IPS DF 4.7 (cell line): ENCODE measurements around the gene STAG1.
"Not testable (repeated sequence)": the region's sequence is repeated elsewhere in the genome, so short reads cannot be mapped to it uniquely, and the experiment has no call there.

Experiments used
- DNase-seq: peaks from one replicate; pipeline ENCODE4 v3.0.0-alpha.2; 2013; ENCODE audit warnings: low spot score; ENCODE audit errors: extremely low read depth

STAG1 gene

GRCh38 chr3:136514533-136514932, 237.6 kb downstream of the STAG1 start:
- DNase-seq, result not testable (repeated sequence)

DNA sequence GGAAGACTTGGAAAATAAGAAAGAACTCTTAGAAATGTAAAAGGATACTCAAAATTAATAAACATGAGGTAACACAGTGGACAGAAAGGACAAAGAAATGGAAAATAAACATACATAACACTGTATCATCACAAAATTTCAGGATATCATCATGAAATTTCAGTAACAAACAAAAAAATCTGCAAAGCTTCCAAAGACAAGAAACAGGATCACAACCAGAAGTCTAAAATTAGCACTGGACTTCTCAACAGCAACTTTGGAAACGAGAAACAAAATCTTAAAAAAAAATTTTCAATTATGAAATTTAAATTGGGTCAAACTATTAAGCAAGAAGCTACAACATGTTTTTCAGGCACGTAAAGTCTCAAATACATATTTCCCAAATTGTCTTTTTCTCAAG, 238.8 kb downstream of the STAG1 start:
- no peak for DNase-seq

DNA sequence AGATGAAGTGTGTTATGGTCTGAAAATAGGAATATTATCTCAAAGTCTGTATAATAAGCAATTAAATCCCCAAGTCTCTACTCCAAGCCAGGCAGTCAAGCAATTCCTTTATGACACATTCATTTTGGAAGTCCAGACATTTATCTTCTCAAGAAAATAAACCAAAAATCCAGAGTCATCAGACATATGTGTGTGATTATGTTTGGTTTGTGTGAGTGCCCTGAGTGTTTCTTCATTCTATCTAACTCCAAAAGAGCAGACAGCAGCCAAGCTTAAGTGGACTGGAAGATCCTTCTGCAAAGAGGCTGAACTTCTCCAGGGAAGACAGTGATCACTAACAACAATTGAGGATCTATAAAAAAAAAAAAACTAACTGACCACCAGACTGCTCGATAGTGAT, 239.8 kb downstream of the STAG1 start:
- no peak for DNase-seq

DNA sequence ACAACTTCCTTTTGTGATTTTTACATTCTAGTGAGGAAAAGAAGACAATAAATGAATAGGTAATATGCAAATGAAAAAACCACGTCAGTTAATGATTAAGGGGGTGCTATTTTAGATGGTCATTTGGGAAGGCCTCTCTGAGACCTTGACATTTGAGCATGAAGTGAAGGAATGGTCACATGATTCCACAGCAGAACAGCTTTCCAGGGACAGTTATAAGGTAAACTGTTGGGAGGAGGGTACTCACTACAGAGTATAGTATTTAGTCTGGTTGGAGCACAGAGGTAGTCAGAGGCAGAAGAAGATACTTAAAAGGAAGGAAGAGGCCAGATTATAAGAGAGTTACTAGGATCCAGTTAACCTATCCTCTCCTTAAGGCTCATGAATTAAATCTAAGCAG, 246.5 kb downstream of the STAG1 start:
- no peak for DNase-seq

DNA sequence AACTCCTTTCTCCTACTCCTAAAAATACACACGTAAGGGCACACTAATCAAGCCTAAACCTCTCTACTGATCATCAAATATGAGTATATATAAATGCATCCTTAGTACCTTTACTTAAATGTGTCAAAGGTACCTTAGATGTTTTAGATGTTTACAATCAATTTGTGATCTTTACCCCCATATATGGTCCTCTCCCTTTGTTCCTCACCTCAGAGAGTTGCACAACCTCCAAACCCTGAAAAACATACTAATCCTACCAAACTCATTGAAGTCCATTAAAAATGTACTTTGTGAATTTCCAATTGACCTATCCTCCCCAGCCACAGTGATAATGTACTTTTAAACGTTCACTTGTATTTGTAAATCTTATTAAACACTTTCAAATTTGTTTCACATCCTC, 249.1 kb downstream of the STAG1 start:
- no peak for DNase-seq

GRCh38 chr3:136498919-136499447, 253.2 kb downstream of the STAG1 start:
- DNase-seq, result no peak

GRCh38 chr3:136495213-136495612, 257.0 kb downstream of the STAG1 start:
- no peak for DNase-seq

- no peak for DNase-seq
These were observed 261.4 kb downstream of the STAG1 start for GRCh38 chr3:136490646-136491405.

- no peak for DNase-seq
These were observed 266.4 kb downstream of the STAG1 start for GRCh38 chr3:136485777-136486176.

- DNase-seq, result no peak
These were observed 275.9 kb downstream of the STAG1 start for GRCh38 chr3:136476280-136476679.

DNA sequence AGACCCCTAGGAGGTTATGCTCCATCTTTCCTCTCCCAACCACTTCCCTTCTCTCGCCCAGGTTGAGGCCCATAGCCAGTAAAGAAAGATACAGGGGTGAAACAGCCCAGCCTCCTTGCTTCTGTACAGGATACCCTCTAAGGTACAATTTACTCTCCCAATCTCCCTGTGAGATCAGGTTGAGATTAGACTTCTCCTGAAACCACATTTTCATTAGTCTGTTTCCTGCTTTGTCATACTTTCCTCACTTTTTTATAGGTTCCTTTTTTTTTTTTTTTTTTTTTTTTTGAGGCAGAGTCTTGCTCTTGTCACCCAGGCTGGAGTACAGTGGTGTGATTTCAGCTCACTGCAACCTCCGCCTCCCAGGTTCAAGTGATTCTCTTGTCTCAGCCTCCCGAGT, 277.3 kb downstream of the STAG1 start:
- not testable (repeated sequence) for DNase-seq

DNA sequence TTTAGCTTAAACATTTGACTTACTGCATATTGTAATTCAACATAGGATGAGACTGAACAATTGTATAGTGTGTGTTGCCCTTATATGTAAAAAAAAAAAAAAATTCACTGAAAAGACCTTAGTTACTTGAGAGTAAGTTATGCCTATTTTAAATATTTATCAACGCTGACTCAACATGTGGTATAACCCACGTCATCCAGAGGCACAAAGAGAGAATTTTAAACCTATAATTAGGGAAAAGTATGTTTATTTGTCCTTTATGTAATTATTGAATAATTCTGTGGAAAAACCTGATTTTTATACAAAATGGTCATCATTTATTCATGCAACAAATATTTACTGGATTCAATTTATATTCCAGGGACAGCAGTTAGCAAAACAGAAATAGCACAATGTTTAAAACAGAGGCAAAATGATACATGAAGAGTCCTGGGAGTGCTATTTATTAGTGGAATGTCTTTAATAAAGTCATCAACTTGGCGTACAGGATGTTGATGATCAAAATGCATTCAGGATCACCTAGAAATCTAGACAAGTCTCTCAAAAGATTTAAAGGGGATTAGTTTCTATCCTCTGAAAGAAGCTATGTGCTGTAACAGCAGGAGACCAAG, 278.4 kb downstream of the STAG1 start:
- no peak for DNase-seq

DNA sequence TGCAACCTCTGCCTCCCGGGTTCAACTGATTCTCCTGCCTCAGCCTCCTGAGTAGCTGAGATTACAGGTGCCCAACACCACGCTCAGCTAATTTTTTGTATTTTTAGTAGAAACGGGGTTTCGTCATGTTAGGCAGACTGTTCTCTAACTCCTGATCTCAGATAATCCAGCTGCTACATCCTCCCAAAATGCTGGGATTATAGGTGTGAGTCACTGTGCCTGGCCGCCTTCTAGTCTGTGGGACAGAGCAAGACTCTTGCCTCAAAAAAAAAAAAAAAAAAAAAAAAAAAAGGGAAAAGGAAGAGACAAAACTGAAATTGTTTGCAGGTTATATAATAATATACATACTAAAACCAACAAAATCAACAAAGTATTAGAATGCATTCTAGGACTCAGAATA, 286.9 kb downstream of the STAG1 start:
- DNase-seq, result no peak

DNA sequence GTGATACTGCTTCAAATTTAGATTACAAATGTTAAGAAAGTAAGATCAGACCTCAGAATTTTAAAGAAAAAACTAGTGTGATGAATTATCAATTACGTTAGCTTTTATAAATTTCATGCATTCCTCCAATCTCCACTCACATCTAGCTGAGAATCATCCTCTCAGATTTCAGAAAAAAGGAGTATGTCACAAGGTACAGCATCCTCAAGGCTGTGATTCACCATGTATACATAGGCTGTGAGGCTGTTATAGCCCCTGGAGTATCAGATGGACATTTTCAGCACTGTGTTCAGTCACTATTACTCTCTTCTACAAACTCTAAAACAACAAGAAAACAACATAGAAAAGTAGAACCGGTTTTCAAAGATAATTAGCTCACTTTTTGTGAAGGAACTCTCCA, 287.7 kb downstream of the STAG1 start:
- no peak for DNase-seq

- no peak for DNase-seq
These were observed 289.0 kb downstream of the STAG1 start for GRCh38 chr3:136463170-136463569.

GRCh38 chr3:136457793-136458192, 294.4 kb downstream of the STAG1 start:
- no peak for DNase-seq

DNA sequence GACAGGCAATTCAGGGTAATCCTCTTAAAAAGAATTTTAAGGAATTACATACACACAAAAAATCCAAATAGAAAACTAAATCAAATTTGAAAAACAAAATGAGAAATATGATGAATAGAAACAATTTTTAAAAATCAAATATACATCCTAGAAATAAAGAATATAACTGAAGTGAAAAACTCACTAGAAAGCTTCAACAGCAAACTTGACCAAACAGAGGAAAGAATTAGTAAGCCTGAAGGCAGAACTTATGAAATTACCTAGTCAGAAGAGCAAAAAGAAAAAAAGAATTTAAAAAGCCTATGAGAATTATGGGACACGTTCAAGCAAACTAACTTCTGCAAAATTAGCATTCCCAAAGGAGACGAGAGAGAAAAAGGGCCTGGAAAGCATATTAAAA, 296.0 kb downstream of the STAG1 start:
- no peak for DNase-seq

DNA sequence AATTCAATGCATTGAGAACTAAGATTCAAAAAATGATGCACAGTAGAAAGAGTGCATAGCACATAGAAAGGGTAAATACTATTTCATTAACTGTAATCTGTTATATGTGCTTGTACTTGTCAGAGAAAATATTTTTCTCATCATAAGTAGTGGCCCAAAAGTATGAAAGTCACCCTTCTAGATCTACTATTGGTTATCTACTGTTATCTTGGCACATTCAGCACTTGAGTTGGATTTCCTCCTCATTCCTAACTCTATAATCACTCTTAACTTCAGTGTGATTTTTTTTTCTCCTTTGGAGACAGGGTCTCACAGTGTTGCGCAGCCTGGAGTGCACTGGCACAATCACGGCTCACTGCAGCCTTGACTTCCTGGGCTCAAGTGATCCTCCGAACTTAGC, 307.6 kb downstream of the STAG1 start:
- DNase-seq, result no peak

GRCh38 chr3:136437043-136437442, 315.1 kb downstream of the STAG1 start:
- no peak for DNase-seq

DNA sequence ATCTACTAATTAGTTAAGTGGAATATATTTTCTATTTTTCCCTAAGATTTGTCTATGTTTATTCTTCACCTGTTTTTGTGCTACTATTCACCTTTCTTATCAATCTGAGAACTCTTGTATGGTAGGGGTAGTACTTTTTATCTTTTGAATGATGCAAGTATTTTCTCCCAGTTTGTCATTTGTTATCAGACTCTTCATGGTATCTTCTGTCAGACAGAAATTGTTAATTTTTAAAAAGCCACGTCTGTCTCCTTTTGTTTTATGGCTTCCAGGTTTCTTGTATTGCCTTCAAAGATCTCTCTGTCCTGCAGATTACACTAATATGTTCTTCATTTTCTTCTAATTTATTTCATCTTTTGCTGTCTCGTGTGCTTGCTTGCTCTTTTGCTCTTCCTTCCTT, 317.7 kb downstream of the STAG1 start:
- no peak for DNase-seq

DNA sequence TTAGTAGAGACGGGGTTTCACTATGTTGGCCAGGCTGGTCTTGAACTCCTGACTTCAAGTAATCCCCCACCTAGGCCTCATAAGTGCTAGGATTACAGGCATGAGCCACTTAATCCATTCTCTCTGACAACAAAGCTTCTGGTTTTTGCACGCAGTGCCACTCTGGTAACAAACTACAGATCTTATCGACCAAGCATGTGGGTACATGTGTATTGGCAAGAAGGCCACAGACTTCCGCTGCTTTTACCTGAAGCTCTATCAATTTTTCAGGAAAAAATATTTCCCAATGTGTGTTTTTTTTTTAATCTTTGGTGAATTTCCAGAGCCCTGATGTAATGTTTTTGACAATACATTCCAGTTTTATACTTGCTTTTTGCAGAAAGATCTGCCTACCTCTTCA, 319.5 kb downstream of the STAG1 start:
- no peak for DNase-seq

DNA sequence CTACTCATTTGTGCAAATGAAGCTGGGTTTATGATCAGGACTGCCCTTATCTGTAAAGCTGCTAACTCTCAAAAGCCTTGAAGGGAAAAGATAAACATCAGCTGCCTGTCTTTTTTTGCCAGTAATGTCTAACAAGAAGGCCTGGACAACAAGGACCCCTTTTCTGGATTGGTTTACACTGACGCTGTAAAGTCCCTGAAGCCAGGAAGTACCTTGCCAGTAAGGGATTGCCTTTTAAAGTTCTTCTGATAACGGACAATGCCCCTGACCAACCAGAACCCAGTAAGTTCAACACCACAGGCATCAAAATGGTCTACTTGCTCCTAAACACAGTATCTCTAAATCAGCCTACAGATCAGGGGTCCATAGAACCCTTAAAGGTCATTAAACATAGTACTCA, 324.0 kb downstream of the STAG1 start:
- DNase-seq, result no peak

GRCh38 chr3:136427236-136427635, 324.9 kb downstream of the STAG1 start:
- no peak for DNase-seq
